HG02571 (cell line): ENCODE measurements around the gene MGAT4B.

Experiments used
- ATAC-seq: cut with Tn5 transposase; IDR thresholded peaks from one replicate; pipeline ENCODE4 v1.9.1; 2021; ENCODE audit warnings: mild to moderate bottlenecking, moderate library complexity; ENCODE audit not compliant: unreplicated experiment

The MGAT4B gene

DNA sequence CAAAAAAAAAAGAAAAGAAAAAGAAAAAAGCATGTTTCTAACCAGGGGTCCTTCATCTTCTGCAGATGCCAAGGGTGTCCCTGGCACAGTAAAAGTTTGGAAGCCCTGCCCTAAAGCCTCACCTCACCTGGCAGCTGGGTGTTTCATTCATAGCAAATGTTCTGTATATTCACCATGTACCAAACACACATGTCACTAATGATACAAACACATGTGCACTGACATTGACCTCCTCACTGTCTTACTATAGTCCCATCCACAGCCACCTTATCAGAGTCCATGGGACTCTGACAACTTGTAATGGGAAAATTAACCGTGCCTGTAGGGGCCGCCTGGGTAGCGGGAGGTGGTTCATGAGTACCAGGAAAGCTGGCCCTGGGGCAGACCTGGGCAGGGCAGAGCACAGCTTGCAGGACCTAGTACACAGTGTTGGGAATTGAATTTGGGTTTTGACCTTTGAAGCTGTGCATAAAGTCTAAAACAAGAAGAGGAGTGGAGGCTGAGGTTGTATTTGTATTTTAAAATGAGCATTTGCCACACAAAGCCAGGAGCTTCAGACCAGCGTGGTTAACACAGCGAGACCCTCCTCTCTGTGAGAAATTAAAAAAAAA, 6.4 kb upstream of the MGAT4B start:
- ATAC-seq: no peak

DNA sequence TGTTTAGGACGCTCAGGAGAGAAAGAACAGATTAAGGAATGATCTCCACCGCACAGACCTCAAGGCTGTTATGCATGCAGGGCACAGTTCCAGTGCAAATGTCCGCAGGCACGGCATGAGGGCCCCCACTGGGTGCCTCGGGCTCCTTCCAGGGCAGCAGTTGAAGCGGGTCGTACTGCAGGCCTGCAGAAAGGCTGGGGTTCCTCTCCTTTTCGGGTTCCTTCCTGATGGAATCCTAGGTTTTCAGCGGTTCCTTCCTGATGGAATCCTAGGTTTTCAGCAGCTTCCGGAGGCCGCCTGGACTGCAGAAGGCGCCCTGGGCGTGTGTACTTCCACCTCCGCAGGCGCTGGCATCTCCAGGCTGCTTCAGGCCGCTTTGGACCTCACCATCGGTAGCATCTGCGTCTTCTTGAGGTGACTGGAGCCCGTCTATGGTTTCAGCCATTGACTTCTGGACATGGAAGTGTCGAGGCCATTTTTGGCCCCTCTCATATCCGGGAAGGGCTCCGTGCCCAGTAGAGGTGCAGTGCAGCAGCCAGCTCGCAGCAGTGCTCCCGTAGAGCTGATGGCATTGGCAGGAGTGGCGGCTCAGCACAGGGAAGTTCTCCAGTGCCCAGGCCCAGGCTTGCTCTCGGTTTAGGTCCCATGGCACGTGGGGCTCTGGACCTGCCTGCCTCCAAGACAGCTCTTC, 5.6 kb upstream of the MGAT4B start:
- no peak for ATAC-seq

GRCh38 chr5:179805529-179806249, 977 bp downstream of the MGAT4B start:
- ATAC-seq: no peak

DNA sequence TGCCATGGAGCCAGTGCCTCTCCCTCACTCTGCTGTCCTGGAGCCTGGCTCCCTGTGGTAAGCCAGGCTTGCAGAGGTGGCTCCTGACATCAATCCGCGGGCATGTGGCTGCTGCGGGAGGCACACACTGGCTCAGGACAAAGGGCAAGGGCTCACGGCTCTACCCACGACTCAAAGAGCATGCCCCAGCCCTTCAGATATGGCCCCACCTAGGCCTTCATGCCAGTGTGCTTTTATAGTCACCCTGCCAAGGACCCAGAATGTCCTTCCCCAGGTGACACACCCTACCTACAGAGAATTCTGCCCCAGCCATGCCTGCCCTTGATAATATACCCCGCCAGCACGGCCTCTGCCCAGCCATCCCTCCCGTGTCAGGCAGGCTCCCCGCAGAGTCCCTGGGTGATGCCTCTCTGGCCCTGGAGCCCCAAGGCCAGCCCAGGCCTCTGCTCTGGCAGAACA, 1.6 kb downstream of the MGAT4B start:
- ATAC-seq: no peak

DNA sequence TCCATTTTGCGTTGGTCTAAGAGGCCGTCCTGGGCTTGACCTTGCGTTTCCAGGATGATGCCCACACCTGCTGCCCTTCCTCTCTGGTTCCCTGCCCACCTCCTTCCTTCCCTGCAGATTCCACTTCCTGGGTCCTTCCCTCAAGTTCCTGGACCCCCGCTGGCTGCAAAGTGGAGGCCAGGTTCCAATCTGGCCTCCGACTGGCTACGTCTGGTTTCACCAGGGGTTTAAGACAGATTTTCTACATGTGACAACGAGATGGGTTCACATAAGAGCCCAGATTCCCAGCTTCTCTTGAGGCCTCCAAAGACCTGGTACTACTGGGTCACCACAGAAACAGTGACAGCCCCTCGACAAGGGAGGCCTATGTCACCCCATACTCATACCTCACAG, 2.1 kb downstream of the MGAT4B start:
- ATAC-seq: no peak

- no peak for ATAC-seq
These were observed 2.8 kb downstream of the MGAT4B start for GRCh38 chr5:179803651-179804554.

- ATAC-seq: no peak
These were observed 3.6 kb downstream of the MGAT4B start for GRCh38 chr5:179802950-179803562.

DNA sequence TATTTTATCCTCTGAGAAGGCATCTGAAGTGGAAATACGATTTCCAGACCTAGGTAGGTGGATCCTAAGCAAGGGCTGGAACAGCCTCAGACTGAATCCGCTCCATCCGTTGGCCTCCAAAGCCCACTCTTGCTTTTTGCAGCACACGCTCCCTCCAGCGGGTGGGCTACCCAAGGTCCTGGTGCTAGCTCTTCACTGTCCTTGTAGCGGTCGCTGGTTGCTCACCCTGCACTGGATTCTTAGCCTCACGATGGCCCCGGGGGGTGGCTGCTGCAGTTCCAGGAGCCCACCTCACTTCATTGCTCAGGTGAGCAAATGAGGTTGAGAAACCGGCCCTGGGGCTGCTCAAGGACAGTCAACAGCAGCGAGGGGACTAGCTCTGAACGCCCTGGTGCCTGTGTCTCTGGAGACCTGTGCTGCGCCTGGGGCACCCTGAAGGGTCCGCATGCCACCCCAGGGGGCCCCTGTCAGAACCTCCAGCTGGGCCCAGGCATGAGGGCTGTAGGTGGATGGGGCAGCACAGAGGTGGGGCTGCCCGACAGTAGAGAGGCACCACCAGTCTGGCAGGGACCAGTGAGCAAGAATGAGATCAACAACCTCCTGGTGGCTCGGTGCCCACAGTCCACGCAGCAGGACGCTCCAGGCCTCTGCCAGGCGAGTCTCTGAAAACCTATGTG, 4.3 kb downstream of the MGAT4B start:
- no peak for ATAC-seq

GRCh38 chr5:179801304-179802206, 5.1 kb downstream of the MGAT4B start:
- no peak for ATAC-seq

DNA sequence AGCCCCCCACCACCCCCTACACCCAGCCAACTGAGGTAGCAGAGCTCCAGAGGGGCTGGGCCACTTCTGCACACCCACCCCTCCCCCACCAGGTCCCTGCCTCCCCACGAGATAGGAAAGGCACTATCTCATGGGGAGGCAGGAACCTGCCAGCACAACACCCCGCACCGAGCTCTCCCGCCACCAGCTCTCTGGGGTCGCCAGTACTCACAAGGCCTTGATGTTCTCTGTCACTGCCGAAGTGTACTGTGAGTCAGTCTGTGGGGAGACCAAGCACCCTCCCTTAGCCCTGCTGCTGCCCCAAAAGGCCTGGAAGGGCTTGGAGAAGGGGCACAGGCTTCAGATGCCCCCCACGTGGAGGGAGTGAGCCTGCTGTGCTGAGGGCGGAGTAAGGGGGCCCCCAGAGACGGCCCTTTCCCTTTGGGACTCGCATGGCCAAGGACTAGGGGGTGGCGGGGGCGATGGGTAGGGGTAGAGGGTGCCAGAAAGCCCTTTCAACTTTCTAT, 5.9 kb downstream of the MGAT4B start:
- no peak for ATAC-seq

DNA sequence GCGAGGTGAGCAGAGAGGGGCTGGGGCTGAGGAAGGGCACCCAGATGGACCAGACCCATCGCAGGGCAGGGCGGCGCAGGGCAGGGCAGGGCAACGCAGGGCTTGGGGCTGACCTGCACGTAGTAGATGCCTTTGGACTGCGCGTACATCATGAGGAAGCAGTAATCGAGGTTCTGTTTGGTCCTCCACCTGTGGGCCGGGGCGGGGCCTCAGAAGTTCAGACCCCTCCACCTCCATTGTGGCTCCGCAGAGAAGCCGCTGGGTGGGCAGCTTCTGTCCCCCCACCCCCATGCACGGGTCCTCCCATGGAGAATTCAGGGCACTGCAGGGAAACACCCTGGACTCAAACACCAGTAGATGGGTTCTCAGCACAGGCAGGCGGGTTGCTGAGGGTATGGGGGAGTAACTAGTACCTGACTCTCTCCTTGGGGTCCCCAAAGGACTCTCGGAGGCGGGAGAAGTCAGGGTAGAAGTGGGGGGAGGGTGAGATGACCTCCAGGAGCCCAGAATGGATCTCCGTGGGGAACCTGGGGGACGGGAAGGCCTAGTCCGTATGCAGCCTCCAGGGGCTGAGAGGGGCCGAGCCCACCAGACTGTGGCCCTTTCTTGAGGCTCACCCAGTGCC, 6.5 kb downstream of the MGAT4B start:
- no peak for ATAC-seq

GRCh38 chr5:179799644-179799973, 7.1 kb downstream of the MGAT4B start:
- ATAC-seq: no peak

DNA sequence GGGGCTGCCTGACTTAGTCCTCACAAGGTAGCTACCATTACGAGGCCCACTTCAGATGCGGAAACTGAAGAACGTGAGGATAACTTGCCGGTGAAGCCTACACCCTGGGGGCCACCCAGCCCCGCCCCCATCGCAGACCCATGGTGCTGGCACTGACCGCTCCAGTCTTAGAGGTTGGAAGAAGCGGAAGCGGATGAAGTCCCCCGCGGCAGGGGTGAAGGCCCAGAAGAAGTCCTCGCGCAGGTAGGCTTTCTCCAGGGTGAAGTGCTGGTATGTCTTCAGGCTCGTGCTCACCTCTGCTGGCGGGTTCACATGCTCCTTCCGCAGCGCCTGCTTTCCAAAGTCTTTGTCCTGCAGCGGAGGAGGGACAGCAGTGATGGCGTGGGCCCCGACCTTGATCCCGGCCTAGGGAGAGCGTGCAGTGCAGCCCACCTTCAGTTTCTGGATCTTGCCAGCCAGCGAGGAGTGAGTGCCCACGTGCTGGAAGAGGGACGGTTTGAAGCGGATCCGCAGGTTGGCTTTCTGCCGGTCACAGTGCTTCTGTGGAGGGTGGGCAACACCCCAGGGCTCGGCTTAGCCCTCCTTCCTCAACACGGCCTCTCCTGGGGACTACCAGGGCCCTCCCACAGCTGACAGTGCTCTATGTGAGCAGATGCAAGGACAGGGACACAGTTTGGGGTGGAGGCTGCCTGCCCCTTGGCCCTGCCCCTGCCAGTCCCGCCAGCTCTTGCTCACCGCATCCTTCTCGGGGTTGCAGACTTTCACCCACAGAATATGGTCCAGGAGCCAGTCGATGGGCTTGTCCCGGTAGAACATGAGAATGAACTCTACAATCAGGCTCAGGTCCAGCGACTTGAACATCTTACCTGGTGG, 7.7 kb downstream of the MGAT4B start:
- ATAC-seq: no peak

GRCh38 chr5:179798144-179798770, 8.4 kb downstream of the MGAT4B start:
- no peak for ATAC-seq

GRCh38 chr5:179797741-179798140, 8.9 kb downstream of the MGAT4B start:
- ATAC-seq: no peak

DNA sequence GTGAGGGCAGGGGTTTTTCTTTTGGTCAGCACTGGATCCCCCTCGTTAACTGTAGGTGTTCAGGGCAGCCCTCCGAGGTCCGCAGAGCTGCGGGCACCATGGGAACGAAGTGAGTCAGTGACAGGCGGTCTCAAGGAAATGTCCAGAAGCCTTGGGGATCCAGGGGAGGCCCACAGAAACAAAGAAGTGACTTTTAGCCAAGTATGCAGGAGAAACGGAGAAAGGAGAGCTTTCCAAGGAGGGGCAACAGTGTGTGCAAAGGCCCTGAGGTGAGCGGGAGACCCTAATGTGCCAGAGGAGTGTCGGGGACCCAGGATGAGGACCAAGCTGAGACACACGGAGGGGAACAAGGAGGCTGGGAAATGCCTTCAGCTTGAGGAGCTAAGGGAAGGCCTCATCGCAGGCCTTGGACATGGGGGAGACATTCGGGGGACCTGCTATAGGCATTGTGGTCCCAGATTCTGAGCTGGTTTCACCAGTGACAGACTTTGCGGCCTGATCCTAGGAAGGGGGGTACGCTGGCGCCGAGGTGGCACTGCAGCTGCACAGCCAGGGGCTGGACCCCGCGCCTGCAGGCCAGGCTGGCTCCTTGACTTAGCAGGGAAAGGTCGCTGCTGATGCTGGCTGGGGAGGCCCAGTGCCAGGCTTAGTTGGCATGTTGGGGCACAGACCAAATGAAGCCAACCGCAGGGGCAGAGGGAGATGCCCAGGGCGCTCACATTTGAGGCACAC, 9.6 kb downstream of the MGAT4B start:
- ATAC-seq: no peak
